IMR-90 (cell line): ENCODE measurements around the gene STRIP1. TPM values are rescaled to one million over a fixed set of nuclear protein-coding genes. Genes with fewer than 3 reads are reported as not detected.

Experiments
- ATAC-seq: fragments of 200-7000 bp; cut with Tn5 transposase; 2 replicates; pipeline ENCODE4 v1.9.1; 2020; ENCODE audit warnings: low read depth, mild to moderate bottlenecking, moderate library complexity
- BruUV-seq: library from RNA; stranded (reverse); fragments of 400-500 nt; replicated peaks from 2 replicates; lab custom pipeline; 2021; lab: Mats Ljungman, UMichigan
- CTCF ChIA-PET: fragments of 300-600 bp; formaldehyde crosslinking; extraction: SDS; loops from one replicate; lab custom pipeline; 2021; ENCODE audit warnings: antibody characterized with exemption; lab: Yijun Ruan, JAX
- POLR2A ChIA-PET: fragments of 300-600 bp; sonication (Branson Sonifier 250); formaldehyde crosslinking; loops from one replicate; lab custom pipeline; 2022; ENCODE audit warnings: antibody characterized with exemption; ENCODE audit not compliant: unreplicated experiment; lab: Charles Lee
- DNase-seq: peaks from one replicate; pipeline ENCODE4 v3.0.0; 2013
- H2AFZ ChIP-seq: replicated peaks from 2 replicates; pipeline ENCODE3; 2013; ENCODE audit warnings: low read length, mild to moderate bottlenecking; ENCODE audit not compliant: poor library complexity
- H2AK5ac ChIP-seq: 2 replicates; pipeline ENCODE4 v1.6.1; 2013; ENCODE audit warnings: low read depth, low read length, inconsistent platforms
- H2AK9ac ChIP-seq: replicated peaks from 2 replicates; pipeline ENCODE3; 2013; ENCODE audit warnings: mild to moderate bottlenecking, low read depth, low read length, moderate library complexity; ENCODE audit not compliant: poor library complexity
- H2BK120ac ChIP-seq: 2 replicates; pipeline ENCODE4 v1.6.1; 2013; ENCODE audit warnings: low read depth, low read length, inconsistent platforms
- H2BK15ac ChIP-seq: 3 replicates; pipeline ENCODE4 v1.6.1; 2013; ENCODE audit warnings: low read depth, low read length, inconsistent platforms
- H2BK20ac ChIP-seq: 2 replicates; pipeline ENCODE4 v1.6.1; 2013; ENCODE audit warnings: low read depth, mild to moderate bottlenecking, inconsistent platforms, low read length, moderate library complexity
- H2BK5ac ChIP-seq: 2 replicates; pipeline ENCODE4 v1.6.1; 2013; ENCODE audit warnings: mild to moderate bottlenecking, low read depth, low read length, inconsistent platforms; ENCODE audit not compliant: poor library complexity, severe bottlenecking
- H3K14ac ChIP-seq: replicated peaks from 2 replicates; pipeline ENCODE4 v1.6.1; 2013; ENCODE audit warnings: low read depth, low read length, inconsistent platforms
- H3K18ac ChIP-seq: 2 replicates; pipeline ENCODE4 v1.6.1; 2013; ENCODE audit warnings: low read depth, low read length, control low read depth
- H3K23ac ChIP-seq: 2 replicates; pipeline ENCODE4 v1.6.1; 2013; ENCODE audit warnings: low read depth, low read length, inconsistent platforms
- H3K27ac ChIP-seq: 2 replicates; pipeline ENCODE4 v1.5.1; 2013; ENCODE audit warnings: mild to moderate bottlenecking, control low read depth, low read length; ENCODE audit not compliant: insufficient read depth
- H3K27me3 ChIP-seq: 2 replicates; pipeline ENCODE4 v1.6.1; 2013; ENCODE audit warnings: low read length; ENCODE audit not compliant: control insufficient read depth, insufficient read depth
- H3K36me3 ChIP-seq: 2 replicates; pipeline ENCODE4 v1.6.1; 2013; ENCODE audit warnings: low read length, mixed read lengths; ENCODE audit not compliant: control insufficient read depth, insufficient read depth
- H3K4ac ChIP-seq: 2 replicates; pipeline ENCODE4 v1.6.1; 2013; ENCODE audit warnings: low read depth, low read length, inconsistent platforms
- H3K4me1 ChIP-seq: 2 replicates; pipeline ENCODE4 v1.6.1; 2013; ENCODE audit warnings: low read length, mixed read lengths; ENCODE audit not compliant: control insufficient read depth, insufficient read depth
- H3K4me2 ChIP-seq: 2 replicates; pipeline ENCODE4 v1.6.1; 2013; ENCODE audit warnings: low read depth, mild to moderate bottlenecking, control low read depth, low read length, moderate library complexity
- H3K4me3 ChIP-seq: 2 replicates; pipeline ENCODE4 v1.5.1; 2013; ENCODE audit warnings: low read depth, mild to moderate bottlenecking, control low read depth, low read length, moderate library complexity; ENCODE audit not compliant: insufficient read depth
- H3K56ac ChIP-seq: 2 replicates; pipeline ENCODE4 v1.6.1; 2013; ENCODE audit warnings: low read length, inconsistent platforms; ENCODE audit not compliant: insufficient read depth; ENCODE audit errors: extremely low read depth
- H3K79me1 ChIP-seq, 2 experiments: 2 replicates each; pipeline ENCODE4 v1.6.1; 2013; ENCODE audit warnings: low read length in 2 of 2, inconsistent platforms in 1 of 2, low read depth in 1 of 2
- H3K9ac ChIP-seq: 2 replicates; pipeline ENCODE4 v1.6.1; 2013; ENCODE audit warnings: low read depth, low read length, control low read depth
- H3K9me1 ChIP-seq: 2 replicates; pipeline ENCODE4 v1.6.1; 2013; ENCODE audit warnings: low read length, inconsistent platforms; ENCODE audit not compliant: insufficient read depth
- H3K9me3 ChIP-seq: 2 replicates; pipeline ENCODE4 v1.6.1; 2013; ENCODE audit warnings: low read length; ENCODE audit not compliant: control insufficient read depth, insufficient read depth
- H4K20me1 ChIP-seq: 2 replicates; pipeline ENCODE4 v1.6.1; 2013; ENCODE audit warnings: low read length, inconsistent platforms; ENCODE audit not compliant: insufficient read depth
- H4K5ac ChIP-seq: 2 replicates; pipeline ENCODE4 v1.6.1; 2013; ENCODE audit warnings: mild to moderate bottlenecking, low read depth, low read length, control low read depth
- H4K8ac ChIP-seq, 2 experiments: 2 replicates each; pipeline ENCODE4 v1.6.1; 2013; ENCODE audit warnings: low read depth in 2 of 2, low read length in 2 of 2, control low read depth in 1 of 2, inconsistent platforms in 1 of 2
- H4K91ac ChIP-seq: 2 replicates; pipeline ENCODE4 v1.6.1; 2013; ENCODE audit warnings: low read depth, low read length, inconsistent platforms; ENCODE audit not compliant: insufficient read depth
- CEBPB ChIP-seq: IDR thresholded peaks from 2 replicates; pipeline ENCODE4 v1.6.1; 2012; ENCODE audit warnings: low read depth, low read length, improper control_type of control experiment
- CHD1 ChIP-seq: IDR thresholded peaks from 2 replicates; pipeline ENCODE4 v1.6.1; 2012; ENCODE audit warnings: low read depth, low read length, improper control_type of control experiment
- CTCF ChIP-seq: conservative IDR thresholded peaks from 2 replicates; pipeline ENCODE4 v1.5.1; 2012; ENCODE audit warnings: mild to moderate bottlenecking, low read depth, low read length, improper control_type of control experiment
- FOS ChIP-seq: fragments of 150-350 bp; IDR thresholded peaks from 2 replicates; pipeline ENCODE4 v1.6.1; 2016; ENCODE audit warnings: low read depth, low read length
- NFE2L2 ChIP-seq: fragments of 150-350 bp; IDR thresholded peaks from 2 replicates; pipeline ENCODE4 v1.6.1; 2016; ENCODE audit warnings: low read depth, mild to moderate bottlenecking, low read length
- POLR2A ChIP-seq: IDR thresholded peaks from 2 replicates; pipeline ENCODE4 v1.6.1; 2012; ENCODE audit warnings: mild to moderate bottlenecking, low read depth, low read length
- RAD21 ChIP-seq: IDR thresholded peaks from 2 replicates; pipeline ENCODE4 v1.6.1; 2012; ENCODE audit warnings: low read length, improper control_type of control experiment
- RFX5 ChIP-seq: IDR thresholded peaks from 2 replicates; pipeline ENCODE4 v1.8.0; 2012; ENCODE audit warnings: low read depth, mild to moderate bottlenecking, low read length, moderate library complexity
- SMC3 ChIP-seq: fragments of 150-350 bp; IDR thresholded peaks from 2 replicates; pipeline ENCODE4 v1.6.1; 2016; ENCODE audit warnings: low read depth, mild to moderate bottlenecking, antibody characterized with exemption, low read length, moderate library complexity
- USF2 ChIP-seq: fragments of 150-350 bp; IDR thresholded peaks from 2 replicates; pipeline ENCODE4 v1.6.1; 2017; ENCODE audit warnings: mild to moderate bottlenecking, antibody characterized with exemption, low read length, low read depth
- WGBS, 2 experiments: methylation state at CpG; one replicate each; pipeline versions ENCODE4 v1.1.5 to v1.1.7; 2013; ENCODE audit warnings: missing lambda C conversion rate in 2 of 2; ENCODE audit not compliant: insufficient read length in 1 of 2; ENCODE audit errors: extremely low coverage in 2 of 2; 5-methylcytosine and 5-hydroxymethylcytosine counted together
- dilution Hi-C: fragments of 300-500 bp; cut with HindIII; formaldehyde crosslinking; loops from one replicate; pipeline ENCODE4 v1.14.3; 2018; ENCODE audit warnings: low sequenced_read_pairs; ENCODE audit not compliant: unreplicated experiment
- in situ Hi-C: fragments of 300-500 bp; cut with MboI; formaldehyde crosslinking; loops from 3 replicates; pipeline ENCODE4 v1.14.3; 2019; ENCODE audit warnings: low sequenced_read_pairs, inconsistent platforms, mixed read lengths
- intact Hi-C: fragments of 100-400 bp; cut with micrococcal nuclease; formaldehyde crosslinking; loops from 2 replicates; pipeline ENCODE4 v1.10.0; 2022
- polyA plus RNA-seq, 3 experiments: library from polyadenylated mRNA; depleted of rRNA; stranded (reverse); fragments of >200 nt; gene quantifications; 2 replicates each; pipeline ENCODE4 v1.2.3, GENCODE V29; 2012; ENCODE audit warnings: low replicate concordance in 1 of 3
- total RNA-seq: library from RNA; depleted of rRNA; stranded (reverse); fragments of >200 nt; gene quantifications from 2 replicates; pipeline ENCODE4 v1.2.3, GENCODE V29; 2012

STRIP1 gene
- total and polyA plus RNA-seq, 2 of the 4 experiments (the other 2 are of a cell fraction): 30.4 to 33.5 TPM

GRCh38 chr1:110087812-110088738, 53.7 kb downstream of the STRIP1 start:
- CTCF ChIA-PET: interaction anchor here (0.7 to 1.6 kb wide), 7 partner anchors 9 to 34 kb away, joined by 4 to 22 read pairs (median 5); no protein-coding TSS in a partner anchor
- BruUV-seq: no TSS peak

More at GRCh38 chr1:110087812-110088738, 53.7 kb downstream of the STRIP1 start:
- Histone ChIP-seq H3K56ac (no peak overlapping the region), H3K4me2 (no peak overlapping the region), H3K9ac (no peak overlapping the region), H2BK20ac (no peak overlapping the region), H4K20me1 (no peaks in the 10 kb centered on the region), H2BK5ac (no peak overlapping the region), H3K4ac (no peak overlapping the region), H2AK5ac (no peak overlapping the region), H3K79me1 (no peaks in the 10 kb centered on the region), H4K5ac (no peak overlapping the region), H3K36me3 (no peaks in the 10 kb centered on the region), H3K9me1 (no peaks in the 10 kb centered on the region), H4K91ac (no peak overlapping the region), H2BK15ac (no peak overlapping the region), H3K14ac (no peak overlapping the region), H2AK9ac (no peak overlapping the region), H3K23ac (no peak overlapping the region), H3K27me3 (peaks cover 74% of the 10 kb centered on the region), H2BK120ac (no peak overlapping the region), H3K27ac (no peak overlapping the region), H3K9me3 (peaks cover 9% of the 10 kb centered on the region), H3K4me1 (no peaks in the 10 kb centered on the region; the same call in none of the 2 replicates), H2AFZ (no peak overlapping the region), H3K18ac (no peak overlapping the region), H4K8ac (no peak overlapping the region), H3K4me3 (no peak overlapping the region)
- ATAC-seq: peak; percentile 89
- DNase-seq: peak; percentile 56
- 52% methylated on average over 3 of the region's 15 CpGs; no CpG with 5 or more reads in 1 of the 2 experiments for WGBS, 2 experiments
- no peak for TF ChIP-seq FOS
- TF ChIP-seq RFX5: no peak
- no peak for TF ChIP-seq USF2
- TF ChIP-seq CTCF: peak; percentile 70
- TF ChIP-seq POLR2A: no peak
- TF ChIP-seq RAD21: peak; percentile 60
- TF ChIP-seq CHD1: no peak
- no peak for TF ChIP-seq CEBPB
- TF ChIP-seq SMC3: peak; percentile 66
- TF ChIP-seq NFE2L2: no peak
- intact Hi-C loops (loop anchor here (1.0 to 5.0 kb wide), 3 partner anchors 19 to 409 kb away; no protein-coding TSS in a partner anchor), in situ Hi-C loops (no loop called here), dilution Hi-C loops (no loop called here)
- POLR2A ChIA-PET: interaction anchor here (0.5 kb wide), 1 partner anchor 873 kb away, joined by 7 read pairs; no protein-coding TSS in a partner anchor
